Epidermal melanocyte (primary cell): Measurements from ENCODE around the gene RBM20.
"Not testable (repeated sequence)": the region's sequence is repeated elsewhere in the genome, so short reads cannot be mapped to it uniquely, and the experiment has no call there.

Source experiments
- DNase-seq: peaks from one replicate; pipeline ENCODE4 v3.0.0; 2011; ENCODE audit warnings: low spot score; ENCODE audit not compliant: insufficient read length

RBM20 gene

DNA sequence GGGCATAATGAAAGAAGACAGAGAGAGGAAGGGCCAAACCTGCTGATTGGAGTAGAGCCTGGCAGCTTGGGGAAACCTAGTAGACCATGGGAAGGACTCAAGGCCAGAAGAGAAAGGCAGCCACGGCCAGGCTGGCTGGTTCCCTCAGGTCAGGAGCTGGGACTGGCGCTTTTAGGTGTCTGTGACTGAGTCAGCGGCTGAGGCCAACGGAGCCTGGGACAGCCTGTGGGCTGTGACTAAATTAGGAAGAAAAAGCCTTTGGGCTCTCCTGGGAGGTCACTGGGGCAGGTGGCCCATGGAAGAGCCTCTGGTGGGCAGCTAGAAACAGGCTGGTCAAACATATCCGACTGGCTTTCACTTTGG is 118.7 kb downstream of the RBM20 start:
- no peak for DNase-seq

DNA sequence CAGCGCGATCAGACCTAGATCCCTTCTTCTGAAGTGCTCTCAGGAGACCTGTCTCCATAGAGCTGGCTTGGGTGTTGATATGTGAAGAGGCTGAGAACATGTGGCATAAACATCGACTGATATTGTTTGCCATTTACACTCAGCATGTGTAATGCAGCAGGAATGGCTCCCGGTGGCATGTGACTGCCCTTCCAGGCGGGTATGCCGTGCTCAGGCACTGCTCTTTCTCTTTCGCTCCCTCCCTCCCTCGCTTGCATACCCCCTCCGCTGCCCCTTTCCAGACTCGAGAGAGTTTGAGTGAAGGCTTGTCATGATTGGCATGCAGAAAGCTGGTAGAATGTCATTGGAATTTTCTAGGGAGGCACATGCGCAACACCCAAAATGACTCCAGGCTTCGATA is 120.2 kb downstream of the RBM20 start:
- no peak for DNase-seq

DNA sequence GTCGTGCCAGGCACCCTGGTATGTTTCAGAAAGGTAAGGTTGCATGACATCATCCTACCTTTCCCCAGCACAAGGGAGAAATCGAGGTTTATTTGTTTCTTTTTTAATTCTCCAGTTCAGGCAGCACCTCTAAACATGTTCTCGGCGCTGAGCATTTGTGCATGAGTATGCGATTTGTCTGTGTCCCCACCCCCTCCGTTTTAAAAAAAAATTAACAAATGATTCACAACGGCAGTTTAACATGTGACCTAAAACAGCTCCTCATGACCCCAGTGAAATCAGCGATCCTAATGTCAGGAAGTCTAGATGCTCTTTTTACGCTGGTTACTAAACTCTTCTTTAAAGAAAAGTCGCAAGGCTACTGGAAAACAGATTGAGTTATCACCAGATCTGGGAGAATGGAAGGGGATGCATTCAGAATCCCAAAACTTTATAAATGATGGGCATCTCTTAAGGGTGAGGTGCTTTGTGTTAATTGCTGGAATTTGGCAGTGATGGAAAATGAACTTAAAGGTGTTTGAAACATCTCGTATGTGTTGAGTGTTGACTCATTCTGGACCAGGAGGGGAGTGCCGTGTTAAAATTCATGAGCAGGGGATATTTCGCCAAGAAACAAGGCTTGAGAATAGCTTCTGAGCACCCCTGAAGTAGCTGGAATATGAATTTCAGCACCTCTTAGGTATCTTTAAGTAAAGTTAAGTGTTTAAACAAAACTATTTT is 120.8 kb downstream of the RBM20 start:
- no peak for DNase-seq

DNA sequence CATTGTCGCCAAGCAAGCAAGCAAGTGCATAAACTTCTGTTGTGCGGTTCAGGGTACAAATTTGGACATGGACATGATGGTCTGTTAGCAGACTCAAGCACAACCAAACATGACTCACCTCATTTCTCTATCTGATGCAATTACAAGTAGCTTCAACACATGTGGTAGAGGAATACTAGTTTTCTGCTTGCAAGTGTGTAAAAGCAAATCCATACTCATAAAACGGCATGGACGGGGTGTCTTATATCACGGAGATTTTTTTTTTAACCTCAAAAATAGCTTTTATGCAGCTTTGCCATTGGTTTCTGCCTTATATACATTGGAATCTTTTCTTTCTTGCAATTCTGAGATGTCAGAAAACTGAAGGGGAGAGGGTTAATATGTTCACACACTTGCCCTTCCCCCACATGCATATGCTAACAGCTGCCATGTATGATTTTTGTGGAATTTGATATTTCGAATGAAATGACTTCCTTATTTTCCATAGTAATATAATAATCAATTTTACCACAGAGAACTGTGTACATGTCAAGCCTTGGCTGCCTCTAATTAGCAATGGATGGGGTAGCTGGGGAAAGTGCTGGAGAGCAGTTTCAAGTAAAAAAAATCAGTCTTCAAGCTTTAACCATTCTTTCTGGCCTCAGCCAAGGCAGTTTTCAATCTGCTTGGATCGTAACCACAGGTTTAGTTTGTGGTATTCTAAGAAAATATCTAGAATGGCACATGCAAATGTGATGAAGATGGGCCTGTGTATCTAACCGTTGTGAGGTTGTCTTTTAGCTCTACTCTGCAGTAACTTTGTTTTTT is 121.6 kb downstream of the RBM20 start:
- no peak for DNase-seq

DNA sequence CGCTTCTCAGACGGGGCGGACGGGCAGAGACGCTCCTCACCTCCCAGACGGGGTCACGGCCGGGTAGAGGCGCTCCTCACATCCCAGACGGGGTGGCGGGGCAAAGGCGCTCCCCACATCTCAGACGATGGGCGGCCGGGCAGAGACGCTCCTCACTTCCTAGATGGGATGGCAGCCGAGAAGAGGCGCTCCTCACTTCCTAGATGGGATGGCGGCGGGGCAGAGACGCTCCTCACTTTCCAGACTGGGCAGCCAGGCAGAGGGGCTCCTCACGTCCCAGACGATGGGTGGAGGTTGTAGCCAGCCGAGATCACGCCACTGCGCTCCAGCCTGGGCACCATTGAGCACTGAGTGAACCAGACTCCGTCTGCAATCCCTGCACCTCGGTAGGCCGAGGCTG is 123.5 kb downstream of the RBM20 start:
- not testable (repeated sequence) for DNase-seq

DNA sequence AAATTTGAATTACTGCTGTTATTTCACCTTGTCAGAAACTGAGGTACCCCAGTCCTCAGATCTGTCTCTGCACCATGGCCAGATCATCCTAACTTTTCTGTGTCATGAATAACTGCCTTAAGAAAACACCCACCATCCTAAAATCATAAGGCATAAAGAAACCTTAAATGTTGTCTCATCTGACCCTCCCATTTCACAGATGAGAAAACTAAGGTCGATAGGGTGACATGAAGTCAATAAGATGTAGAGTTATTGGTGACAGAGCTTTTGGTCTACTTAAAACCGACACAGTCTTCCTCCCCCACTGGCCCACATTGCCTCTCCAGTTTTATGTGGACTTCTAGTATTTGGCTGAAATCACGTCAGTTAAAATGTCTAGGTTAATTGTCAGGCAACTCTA is 126.1 kb downstream of the RBM20 start:
- no peak for DNase-seq

DNA sequence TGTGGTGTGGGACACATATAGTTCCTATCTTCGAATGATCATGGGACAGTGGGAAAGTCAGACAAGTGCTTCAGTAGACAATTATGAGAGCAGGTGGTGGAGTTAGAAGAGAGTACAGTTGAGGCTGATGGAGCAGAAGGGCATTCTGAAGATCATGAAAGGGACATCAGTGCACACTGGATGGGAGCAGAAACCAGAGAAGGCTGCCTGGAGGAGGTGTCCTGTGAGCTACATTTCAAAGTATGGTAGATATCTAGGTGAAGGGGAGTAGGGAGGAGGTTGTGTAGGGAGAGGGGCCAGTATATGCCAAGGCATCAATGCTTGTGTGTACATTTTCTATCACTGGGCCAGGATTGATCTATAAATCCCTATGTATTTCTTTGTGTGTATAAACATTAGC is 127.3 kb downstream of the RBM20 start:
- DNase-seq, result no peak

DNA sequence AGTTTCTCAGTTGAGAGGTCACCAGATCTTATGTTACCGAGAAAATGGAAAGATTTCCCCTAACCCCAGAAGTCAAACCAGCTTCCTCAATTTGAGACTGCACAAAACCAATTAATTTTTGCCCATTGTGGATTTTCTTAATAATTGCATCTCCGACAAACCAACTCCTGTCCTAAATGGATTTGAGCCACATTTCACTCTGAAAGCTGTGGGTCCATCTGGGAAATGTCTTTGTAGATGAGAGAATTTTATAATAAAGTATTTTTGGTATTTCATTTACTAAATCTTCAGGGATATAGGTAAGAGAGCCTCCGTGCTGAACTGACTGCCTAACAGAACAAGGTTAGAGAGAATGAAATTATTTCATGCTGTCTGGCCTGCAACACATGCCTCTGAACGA is 127.9 kb downstream of the RBM20 start:
- no peak for DNase-seq

DNA sequence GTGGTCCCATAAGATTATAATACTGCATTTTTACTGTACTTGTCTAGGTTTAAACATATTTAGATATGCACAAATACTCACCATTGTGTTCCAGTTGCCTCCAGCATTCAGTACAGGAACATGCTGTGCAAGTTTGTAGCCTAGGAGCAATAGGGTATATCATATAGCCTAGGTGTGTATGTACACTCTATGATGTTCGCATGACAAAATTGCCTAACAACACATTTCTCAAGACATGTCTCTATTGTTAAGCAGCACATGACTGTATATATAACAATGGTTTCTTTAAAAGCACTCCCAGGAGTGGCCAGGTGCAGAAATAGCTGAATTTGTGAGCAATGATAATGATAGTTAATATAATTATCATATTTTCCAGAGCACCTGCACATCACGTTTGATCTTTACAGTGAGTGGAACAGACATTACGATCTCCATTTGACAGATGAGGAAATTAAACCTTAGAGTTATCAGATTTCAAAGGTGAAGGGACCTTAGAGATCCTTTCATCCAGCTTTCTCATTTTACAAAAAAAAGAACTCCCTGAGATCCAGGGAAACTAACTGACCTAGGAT is 128.4 kb downstream of the RBM20 start:
- no peak for DNase-seq

DNA sequence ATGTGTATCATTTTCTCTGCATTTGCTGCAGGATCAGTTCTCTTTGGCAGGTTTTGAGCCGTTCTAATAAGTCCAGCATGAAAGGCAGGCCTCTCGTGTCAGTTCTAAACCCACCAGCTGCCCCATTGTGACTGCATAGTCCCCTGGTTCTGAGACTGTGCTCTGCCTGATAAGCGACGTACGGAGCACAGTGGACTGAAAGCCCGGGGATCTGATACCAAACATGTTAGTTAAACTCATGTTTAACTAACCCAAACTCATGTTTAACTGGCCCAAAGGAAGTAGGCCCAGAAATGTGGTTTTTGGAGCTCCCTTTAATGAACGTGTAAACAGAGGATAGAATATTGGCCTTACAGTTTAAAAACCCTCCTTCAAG is 129.5 kb downstream of the RBM20 start:
- DNase-seq, result no peak

DNA sequence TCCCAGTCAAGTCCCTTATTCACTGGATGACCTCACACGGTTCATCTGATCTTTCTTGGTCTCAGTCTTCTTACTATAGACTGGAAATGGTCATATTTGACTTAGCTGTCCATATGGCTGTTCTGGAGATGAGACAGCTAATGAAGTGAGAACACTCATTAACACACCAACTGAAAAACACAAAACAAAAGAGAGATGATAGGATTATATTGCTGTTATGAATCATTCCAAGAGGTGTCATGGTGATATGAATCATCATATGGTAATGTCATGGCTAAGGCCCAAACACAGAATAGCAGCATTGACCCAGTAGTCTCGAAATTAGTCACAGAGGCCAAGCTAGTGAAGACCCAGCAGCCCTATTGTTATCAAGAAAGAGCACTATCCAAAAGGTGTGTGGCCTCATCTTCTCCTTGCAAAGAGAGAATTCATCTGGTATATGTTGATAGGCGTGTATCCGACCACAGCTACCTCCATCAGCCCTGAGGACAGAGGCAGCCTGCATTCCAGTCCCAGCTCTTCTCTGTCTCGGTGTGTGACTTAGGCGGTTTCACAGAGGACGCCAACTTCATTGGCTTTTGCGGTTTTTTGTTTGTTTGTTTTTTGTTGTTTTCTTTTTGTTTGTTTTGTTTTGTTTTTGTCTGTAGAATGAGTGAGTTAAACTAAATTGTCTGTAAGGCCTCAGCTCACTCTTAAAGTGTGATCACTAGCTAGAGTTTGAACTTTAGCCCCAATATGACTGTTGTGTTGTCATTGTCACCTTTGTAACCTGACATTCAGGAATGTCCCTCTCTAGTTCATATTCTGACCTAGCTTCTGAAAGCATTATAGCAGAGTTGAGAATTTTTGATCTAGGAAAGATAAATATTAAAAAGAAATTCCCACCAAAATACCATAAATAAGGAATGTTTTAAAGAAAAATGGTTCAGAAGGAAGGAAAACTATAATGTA is 130.2 kb downstream of the RBM20 start:
- no peak for DNase-seq

DNA sequence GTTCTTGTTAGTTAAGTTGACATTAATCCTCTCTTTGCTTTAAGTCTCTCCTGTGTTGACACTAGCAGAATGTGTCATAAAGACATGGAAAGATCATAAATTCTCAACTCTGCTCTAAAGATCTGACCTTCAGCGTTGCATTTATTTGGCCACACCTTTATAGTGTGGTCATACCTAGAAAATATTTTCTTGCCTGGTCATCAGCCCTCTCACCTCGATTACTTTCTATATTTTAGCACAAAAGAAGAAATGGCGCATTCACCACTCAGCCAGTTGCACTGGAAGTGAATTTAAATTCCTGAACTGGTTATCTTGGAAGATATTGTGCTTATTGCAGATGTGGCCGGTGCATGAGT is 130.9 kb downstream of the RBM20 start:
- DNase-seq, result no peak

DNA sequence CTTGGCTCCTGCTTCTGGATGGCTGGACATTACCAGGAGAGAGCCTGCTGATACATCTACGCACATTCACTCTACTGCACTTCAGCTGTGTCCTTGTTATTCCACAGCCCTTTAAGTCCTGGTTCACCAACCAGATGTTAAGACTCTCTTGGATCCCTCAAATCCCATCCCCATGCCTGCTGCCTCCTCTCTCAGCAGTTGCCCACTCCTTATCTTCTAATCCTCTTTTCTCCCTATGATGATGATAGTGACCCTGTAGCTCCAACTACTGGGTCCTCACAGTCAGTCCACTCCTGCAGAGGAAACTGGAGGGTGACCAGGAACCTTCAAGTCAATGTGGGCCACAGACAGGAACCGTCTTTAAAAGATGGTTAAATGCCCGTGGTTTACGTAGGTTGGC is 131.3 kb downstream of the RBM20 start:
- DNase-seq, result no peak

DNA sequence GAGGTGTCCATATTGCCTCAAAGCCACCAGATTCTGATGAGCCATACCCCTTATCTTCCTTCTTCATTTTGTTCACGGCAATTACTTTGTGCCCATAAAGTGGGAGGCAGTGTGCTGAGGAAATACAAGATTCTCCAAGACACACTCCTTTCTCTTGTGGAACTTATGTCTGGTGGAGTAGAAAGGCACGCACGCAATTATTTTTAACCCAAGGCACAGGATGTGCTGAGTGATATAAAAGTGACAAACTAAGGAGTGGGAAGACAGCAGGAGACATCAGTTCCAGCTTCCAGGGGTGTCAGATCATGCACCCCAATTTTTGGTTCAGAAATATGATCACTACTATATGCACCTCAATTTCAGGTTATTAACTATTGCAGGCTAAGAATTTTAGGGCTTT is 132.9 kb downstream of the RBM20 start:
- DNase-seq, result no peak

DNA sequence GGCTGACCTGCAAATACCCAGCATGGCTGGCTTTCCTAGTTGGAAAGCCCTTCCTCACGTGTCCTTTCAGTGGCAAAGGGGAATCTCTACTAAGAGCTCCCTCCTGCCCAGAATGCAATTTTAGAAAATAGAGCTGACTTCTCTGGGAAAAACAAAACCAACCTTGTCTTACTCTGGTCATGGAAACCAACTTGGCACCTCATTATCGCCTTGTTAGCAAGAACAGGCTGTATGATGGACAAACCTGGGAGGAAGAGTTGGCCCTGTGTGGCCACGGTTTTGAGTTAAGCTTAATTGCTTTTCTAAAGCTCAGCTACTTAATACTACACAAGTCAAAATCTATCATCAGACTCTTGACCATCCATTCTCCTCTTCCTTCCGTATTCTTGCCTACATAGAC is 133.5 kb downstream of the RBM20 start:
- DNase-seq, result no peak

DNA sequence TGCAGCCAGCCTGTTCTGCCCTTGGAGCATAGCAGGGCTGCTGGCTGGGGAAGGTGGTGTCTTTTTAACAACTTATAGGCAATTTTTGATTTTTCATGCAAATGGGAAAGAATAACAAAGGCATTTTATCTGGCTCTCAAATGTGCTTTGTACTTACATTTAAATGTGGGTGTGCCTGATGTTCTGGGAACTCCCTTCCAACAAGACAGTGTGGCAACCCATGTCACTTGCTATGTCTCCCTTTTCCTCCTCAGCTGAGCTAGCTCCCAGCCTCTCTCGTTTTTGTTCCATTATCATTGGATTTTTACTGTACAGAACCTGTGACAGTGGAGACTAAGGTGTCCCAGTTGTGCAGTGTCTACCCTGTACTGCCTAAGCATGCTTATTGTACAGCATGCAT is 134.1 kb downstream of the RBM20 start:
- no peak for DNase-seq

DNA sequence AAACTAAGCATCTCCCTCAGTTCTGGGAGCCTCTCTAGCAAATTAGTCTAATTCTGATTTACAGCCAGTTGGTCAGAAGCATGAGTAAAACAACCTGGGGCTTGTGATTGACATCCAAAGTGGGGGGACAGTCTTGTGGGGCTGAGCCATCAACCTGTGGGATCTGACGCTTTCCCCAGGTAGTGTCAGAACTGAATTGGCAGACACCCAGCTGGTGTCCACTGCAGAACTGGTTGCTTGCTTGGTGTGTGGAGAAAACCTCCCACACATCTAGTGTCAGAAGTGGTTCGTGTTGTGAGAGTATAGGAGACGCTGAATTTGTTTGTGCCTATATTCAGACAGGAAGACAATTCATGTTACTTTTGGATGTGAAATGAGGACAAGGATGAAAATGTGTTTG is 135.4 kb downstream of the RBM20 start:
- no peak for DNase-seq

DNA sequence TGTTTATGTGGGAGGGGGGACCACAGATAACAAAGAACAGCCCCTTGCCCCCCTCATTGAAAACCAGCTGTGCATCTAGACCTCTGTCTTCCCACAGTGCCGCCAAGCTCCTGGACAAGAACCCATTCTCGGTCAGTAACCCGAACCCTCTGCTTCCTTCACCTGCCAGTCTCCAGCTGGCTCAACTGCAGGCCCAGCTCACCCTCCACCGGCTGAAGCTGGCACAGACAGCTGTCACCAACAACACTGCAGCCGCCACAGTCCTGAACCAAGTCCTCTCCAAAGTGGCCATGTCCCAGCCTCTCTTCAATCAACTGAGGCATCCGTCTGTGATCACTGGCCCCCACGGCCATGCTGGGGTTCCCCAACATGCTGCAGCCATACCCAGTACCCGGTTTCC is 136.6 kb downstream of the RBM20 start:
- DNase-seq, result no peak

DNA sequence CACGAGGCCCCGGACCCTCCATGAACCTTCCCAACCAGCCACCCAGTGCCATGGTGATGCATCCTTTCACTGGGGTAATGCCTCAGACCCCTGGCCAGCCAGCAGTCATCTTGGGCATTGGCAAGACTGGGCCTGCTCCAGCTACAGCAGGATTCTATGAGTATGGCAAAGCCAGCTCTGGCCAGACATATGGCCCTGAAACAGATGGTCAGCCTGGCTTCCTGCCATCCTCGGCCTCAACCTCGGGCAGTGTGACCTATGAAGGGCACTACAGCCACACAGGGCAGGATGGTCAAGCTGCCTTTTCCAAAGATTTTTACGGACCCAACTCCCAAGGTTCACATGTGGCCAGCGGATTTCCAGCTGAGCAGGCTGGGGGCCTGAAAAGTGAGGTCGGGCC is 137.0 kb downstream of the RBM20 start:
- no peak for DNase-seq

DNA sequence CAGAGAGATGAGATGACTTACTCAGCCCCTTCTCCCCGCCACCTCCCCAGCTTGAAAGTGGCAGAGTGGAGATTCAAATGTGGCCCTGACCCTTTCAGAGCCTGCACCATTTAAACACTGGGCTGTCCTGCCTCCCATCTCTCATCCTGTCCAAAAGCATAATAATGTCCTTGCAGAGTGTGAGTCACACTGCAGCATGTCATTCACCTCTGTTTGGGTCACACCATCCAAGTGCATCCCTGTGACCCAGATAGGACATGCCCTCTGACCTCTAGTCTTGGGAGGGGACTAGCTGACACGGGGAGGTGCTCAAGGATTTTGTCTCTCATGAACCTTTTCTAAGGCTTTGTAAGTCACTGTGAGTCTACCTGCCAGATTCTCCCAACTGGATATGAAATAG is 138.5 kb downstream of the RBM20 start:
- DNase-seq, result no peak

DNA sequence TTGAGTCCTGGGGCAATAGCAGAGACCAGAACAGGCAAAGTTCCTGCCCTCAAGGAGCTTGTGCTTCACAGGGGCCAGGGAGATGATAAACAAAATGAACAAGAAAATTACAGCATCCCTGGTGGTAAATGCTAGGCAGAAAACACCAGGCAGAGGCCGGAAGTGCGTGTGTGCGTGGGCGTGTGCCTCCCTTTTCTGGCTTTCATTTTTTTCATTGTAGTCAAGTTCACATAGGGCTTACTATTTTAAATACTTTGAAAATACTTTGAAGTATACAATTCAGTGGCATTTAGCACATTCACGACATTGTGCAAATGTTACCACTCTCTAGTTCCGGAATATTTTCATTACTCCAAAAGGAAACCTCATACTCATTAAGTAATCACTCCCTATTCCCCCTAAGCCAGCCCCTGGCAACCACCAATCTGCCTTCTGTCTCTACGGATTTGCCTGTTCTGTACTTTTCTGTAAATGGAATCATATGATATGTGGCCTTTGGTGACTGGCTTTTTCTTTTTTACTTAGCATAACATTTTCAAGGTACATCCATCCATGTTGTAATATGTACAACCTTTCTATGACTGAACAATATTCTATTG is 139.5 kb downstream of the RBM20 start:
- no peak for DNase-seq
